Hematopoietic multipotent progenitor cell (in vitro differentiated cells): ENCODE results near the gene LAMC2. TPM values are rescaled to one million over a fixed set of nuclear protein-coding genes. Genes with fewer than 3 reads are reported as not detected.
A peak's percentile ranks its signal among the peaks of the same experiment; 100 is the strongest.

ENCODE experiments used
- DNase-seq, 3 donors: peaks; one replicate each; pipeline ENCODE4 v3.0.0-alpha.2; 2011 to 2015; ENCODE audit warnings: low read depth in 2 of 3, low spot score in 2 of 3
- total RNA-seq: library from RNA; depleted of rRNA; stranded (reverse); fragments of >200 nt; gene quantifications from one replicate; pipeline ENCODE4 v1.2.3, GENCODE V29; 2012

Gene LAMC2
- total RNA-seq, 1 donor = under 0.01 TPM

- DNase-seq = no peak
Observed at GRCh38 chr1:183210681-183211080, 24.6 kb downstream of the LAMC2 start.

DNA sequence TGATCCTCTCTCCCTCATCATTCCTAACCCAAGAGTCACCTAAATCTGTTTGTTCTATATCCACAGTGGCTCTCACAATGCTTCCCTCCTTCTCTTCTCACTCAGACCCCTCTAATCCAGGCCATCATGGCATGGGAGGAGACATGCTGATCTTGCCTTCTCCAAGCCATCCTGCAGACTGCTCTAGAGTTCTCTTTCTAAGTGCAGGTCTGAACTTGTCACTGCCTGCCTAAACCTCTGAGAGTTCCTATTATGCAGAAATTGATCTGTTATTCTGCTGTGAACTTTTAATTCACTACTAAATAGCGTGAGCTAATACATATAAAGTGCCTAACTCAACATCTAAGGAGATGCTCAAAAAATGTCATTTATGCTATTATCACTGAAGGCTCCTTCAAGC is 26.8 kb downstream of the LAMC2 start:
- DNase-seq = no peak

GRCh38 chr1:183214021-183214970 is 28.2 kb downstream of the LAMC2 start:
- DNase-seq = no peak

DNA sequence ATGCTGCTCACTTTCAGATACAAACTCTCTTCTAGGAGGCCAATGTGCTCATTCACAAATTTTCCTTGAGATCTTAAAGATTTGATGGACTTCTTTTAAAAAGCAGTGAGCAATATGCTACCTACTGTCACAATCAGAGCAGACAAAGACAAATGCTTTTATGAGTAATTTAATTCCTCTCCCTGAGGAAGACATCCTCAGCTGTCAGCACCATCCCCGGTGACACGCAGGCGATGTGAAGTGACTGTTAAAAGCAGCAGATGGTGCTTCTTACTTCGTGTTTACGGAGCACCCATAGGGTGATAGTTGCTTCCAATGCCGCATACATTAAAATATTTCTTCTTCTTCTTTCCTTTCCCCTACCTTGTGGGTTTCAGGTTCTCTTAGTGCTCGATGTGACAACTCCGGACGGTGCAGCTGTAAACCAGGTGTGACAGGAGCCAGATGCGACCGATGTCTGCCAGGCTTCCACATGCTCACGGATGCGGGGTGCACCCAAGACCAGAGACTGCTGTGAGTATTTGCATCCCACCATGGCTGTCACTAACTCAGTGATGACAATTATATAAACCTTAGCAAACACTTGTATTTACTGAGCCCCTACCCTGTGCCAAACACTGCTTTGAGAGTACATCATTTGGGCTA is 29.1 kb downstream of the LAMC2 start:
- DNase-seq = no peak

GRCh38 chr1:183215936-183216335 is 29.9 kb downstream of the LAMC2 start:
- DNase-seq = no peak

- DNase-seq = no peak
Observed at GRCh38 chr1:183218027-183218618, 32.1 kb downstream of the LAMC2 start.

- peak; percentile 8 to 39 (median 22) for DNase-seq
Observed at GRCh38 chr1:183218971-183219615, 33.0 kb downstream of the LAMC2 start.

- no peak for DNase-seq
Observed at GRCh38 chr1:183219616-183220009, 33.5 kb downstream of the LAMC2 start.

GRCh38 chr1:183222909-183223308 is 36.8 kb downstream of the LAMC2 start:
- no peak for DNase-seq

DNA sequence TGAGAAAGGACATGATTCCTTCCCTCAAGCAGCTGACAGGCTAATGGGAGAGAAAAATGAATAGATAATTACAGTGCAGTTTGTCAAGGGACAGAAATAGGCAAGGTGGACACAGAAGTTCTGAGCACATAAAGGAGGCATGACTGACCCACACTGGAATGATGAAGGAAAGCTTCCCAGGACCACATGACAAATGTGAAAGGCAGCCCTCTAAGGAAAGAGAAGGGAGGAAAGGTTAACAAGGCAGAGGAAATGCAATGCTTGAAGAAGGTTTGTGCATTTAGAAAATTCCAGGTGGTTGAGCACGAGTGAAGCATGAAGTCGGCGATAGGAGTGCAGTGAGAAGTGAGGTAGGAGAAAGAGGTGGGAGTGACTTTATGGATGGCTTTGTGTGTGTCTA is 37.4 kb downstream of the LAMC2 start:
- DNase-seq = no peak

GRCh38 chr1:183226361-183226760 is 40.3 kb downstream of the LAMC2 start:
- no peak for DNase-seq

DNA sequence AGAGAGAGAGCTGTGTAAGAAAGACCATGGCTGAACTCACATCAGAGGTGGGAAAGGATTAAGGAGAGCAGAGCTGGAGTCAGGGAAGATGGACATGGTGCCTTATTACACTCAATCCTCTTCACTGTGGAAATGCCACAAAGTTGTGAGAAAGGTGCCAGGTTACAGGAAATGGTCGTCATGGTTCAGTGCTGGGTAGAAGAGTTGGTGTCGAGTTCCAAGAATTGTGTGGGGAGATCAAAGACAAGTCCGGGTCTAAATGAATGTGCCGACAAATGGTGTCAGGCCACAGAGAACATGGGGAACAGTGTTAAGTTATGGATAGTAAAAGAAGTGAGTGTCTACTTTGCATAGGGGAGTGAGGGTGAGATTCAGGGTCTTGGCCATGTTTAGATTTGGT is 40.9 kb downstream of the LAMC2 start:
- DNase-seq = no peak

DNA sequence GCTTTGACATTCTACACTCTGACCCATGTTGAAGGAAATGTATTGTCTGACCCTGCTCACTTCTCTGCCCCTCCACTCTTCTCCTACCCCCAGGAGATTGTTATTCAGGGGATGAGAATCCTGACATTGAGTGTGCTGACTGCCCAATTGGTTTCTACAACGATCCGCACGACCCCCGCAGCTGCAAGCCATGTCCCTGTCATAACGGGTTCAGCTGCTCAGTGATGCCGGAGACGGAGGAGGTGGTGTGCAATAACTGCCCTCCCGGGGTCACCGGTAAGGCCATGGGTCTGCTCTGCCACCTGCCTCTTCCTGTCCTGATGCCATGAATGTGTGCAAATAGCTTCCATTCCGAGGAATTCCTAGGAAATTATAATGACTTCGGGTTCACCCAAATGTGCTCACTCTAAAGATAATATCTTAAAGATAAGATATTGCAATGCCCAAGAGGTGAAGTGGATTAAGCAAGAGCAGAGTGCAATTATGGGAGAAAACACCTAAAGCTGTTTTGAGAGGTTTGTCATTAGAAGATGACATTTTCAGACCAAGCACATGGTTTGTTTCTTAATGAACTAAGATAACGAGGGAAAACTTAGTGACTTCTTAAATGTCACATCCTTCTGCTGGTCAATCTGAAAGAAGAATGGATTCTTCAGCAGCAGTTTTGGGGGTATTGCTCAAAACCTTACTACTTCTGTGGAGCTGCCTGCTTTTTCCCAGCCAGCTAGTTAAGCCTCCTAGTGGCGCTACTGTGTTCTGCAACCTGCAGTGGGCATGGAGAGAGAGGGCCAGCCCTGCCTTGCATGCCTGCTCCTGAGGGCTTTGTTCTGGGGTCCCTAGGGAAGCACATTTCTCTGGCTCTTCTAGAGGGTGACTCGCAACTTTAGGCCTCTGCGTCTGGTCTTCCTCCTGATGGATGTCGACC is 41.6 kb downstream of the LAMC2 start:
- DNase-seq = peak in 2 of 3 donors; percentile 23 to 51

GRCh38 chr1:183228347-183229220 is 42.5 kb downstream of the LAMC2 start:
- DNase-seq = no peak

GRCh38 chr1:183230413-183230812 is 44.3 kb downstream of the LAMC2 start:
- no peak for DNase-seq

DNA sequence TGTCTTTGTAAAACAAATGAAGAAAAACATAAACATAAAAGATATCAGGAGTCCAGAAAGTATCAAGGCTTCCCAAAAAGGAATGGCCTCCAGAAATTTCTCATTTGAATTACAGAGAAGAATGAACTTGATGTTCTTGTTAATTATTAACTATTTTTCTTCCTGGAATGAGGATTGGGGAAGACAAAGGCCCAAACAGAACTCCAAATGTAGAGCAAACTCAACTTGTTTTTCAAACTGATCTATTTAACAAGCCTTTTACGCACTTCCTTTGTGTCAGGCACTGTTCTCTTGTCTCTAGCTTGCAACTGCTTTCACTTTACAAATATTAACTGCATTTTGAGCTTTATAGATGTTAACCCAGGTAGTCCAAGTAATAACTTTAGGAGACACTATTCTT is 45.5 kb downstream of the LAMC2 start:
- DNase-seq = no peak

DNA sequence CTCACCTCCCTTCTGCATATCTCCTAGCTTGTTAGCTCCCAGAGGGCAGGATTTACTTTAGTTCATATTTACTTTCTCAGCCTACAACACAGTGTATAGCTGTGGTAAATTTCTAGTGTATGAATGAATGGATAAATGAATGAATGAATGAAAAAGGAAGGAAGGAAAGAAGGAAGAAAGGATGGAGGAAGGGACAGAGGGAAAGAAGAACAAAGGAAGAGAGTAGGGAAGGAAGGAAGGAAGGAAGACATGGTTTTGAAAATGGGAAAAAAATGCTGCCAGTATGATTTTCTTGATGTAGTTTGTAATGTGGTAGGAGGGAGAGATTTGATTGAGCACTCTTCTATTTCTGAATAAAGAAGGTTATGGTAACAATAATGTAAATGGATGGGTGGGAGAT is 47.0 kb downstream of the LAMC2 start:
- DNase-seq = no peak

DNA sequence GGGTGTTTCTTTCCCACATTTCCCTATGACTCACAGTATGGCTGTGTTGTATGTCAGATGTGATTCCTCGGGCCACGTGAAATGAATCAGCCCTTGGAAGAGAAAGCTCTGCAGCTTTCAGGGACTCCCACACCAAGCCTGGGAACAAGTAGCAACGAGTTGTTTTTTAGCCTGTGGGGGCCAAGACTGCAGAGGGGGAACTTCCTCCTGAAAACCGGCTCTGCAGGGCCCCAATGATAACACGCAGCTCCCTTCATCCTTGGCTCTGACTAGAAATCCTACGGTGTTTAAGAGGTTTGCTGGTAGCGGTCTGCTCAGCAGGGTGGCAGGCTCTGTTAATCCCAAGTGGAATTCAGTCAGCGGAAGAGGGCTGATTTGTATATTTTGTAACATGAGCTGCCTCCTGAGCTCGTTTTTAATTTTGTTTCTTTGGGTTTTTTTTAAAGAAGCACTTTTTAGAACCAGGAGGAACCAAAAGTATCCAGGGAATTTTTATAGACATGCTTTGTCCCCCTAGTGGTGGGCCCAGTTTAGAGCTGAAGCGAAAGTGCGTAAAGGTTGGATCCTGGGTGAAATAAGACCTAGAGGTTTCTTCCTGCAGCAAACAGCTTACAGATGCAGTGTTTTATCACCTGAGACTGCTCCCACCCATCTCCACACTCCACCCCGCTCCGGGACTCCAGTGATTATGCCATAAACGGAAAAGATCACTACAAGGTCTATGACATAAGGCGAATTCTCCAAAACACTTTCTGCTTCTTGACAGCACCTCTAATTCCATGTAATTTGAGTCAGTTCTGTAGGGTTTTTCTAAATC is 48.8 kb downstream of the LAMC2 start:
- no peak for DNase-seq
